Measurements from ENCODE around the gene HOXC6.
A peak's percentile ranks its signal among the peaks of the same experiment; 100 is the strongest.

HOXC6 gene

DNA sequence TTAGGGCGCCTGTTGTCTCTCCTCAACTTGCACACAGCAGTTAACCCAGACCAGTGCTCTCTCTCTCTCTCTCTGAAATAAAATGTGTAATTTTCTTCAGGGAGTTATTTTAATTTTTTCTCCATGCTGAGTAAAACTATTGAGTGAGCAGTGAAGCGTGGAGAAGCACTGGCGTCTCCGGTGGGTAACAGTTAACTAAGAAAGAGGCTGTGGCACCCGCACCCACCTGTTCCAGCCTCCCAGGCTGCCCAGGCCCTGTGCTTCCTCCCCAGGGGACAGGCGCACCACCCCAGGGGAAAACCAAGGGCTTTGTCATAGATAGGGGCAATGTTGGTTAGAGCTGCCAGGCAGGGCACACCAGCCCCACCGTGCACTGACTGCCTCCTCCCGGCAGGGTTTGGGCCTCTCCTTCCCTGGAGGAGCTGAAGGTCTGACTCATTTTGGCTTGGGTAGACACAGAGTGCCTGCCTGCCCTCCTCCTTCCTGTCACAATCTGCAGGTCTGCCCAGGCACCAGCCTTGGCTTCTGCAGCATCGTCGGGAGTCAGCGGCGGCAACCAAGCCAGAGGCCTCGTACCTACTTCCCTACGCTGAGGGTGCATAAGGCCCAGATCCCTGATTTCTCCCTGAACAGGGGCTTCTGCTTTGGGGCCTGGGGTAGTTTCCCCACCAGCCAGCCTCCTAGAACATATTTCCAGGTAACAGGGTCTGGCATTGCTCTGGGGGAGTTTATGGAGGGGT lies 8.6 kb downstream of the HOXC6 start:
- H3K27me3 ChIP-seq (ENCODE audit: insufficient read depth, poor library complexity, severe bottlenecking) = peaks cover 83% of the 10 kb centered on the region
- no peak for DNase-seq (ENCODE audit: low spot score)
- no peaks in the 10 kb centered on the region for H3K36me3 ChIP-seq (ENCODE audit: low read depth)
- no peak overlapping the region for H3K27ac ChIP-seq (ENCODE audit: poor library complexity, severe bottlenecking)
- TF ChIP-seq, protein P1, sequence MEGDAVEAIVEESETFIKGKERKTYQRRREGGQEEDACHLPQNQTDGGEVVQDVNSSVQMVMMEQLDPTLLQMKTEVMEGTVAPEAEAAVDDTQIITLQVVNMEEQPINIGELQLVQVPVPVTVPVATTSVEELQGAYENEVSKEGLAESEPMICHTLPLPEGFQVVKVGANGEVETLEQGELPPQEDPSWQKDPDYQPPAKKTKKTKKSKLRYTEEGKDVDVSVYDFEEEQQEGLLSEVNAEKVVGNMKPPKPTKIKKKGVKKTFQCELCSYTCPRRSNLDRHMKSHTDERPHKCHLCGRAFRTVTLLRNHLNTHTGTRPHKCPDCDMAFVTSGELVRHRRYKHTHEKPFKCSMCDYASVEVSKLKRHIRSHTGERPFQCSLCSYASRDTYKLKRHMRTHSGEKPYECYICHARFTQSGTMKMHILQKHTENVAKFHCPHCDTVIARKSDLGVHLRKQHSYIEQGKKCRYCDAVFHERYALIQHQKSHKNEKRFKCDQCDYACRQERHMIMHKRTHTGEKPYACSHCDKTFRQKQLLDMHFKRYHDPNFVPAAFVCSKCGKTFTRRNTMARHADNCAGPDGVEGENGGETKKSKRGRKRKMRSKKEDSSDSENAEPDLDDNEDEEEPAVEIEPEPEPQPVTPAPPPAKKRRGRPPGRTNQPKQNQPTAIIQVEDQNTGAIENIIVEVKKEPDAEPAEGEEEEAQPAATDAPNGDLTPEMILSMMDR (IDR thresholded peaks at IDR 0.05; ENCODE audit: poor library complexity, severe bottlenecking) = no peak
- H3K4me3 ChIP-seq (ENCODE audit: severe bottlenecking) = no peak overlapping the region
- H3K9me3 ChIP-seq (ENCODE audit: severe bottlenecking) = no peaks in the 10 kb centered on the region
- peak; percentile 26; the same call in 1 of the 3 replicates for ATAC-seq (ENCODE audit: low read depth)
- H3K4me1 ChIP-seq (ENCODE audit: insufficient read depth, poor library complexity, severe bottlenecking) = no peaks in the 10 kb centered on the region

DNA sequence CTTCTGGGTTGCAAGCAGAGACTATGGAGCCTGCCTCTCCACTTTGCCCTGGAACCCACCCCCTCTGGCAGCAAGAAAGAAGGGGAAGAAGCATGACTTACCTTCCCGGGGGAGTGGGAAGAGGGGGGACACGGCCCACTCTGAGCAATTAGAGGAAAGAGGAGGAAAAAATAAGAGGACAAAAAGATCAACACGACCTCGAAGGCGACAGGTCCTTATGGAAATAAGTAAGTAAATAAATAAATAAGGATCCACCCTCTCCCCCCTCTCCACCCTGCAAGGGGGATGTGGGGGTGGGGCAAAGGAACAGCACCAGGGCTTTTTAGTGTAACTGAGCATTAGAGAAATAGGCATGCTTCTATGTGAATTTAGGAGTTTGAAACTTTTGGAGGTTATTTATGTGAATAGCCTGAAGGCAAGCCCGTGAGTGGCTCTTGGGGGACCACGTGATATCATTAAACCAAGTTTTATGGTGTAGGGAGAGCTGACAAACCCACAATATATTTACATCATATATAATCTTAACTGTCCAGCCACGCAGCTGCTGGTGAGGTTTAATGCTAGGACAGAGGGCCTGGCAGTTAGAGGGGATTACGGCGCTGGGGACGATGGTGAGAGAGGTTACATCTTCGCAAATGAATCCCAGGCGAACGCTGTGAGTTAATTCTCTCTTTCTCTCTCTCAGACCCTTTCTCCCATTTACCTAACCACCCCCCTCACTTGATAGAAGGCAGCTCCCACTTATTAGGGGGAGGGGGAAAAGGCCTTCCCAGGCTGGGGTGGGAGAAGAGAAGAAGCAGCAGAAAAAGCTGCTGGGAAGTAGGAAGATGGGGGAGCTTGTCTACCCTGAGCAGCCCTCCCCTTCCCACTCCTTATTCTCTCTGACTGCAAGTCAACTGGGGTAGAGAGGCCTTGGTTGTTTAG lies 9.4 kb downstream of the HOXC6 start:
- H3K27me3 ChIP-seq (ENCODE audit: insufficient read depth, poor library complexity, severe bottlenecking) = peaks cover 79% of the 10 kb centered on the region
- DNase-seq (ENCODE audit: low spot score) (no peak), ATAC-seq (ENCODE audit: low read depth) (no peak)
- H3K4me3 ChIP-seq (ENCODE audit: severe bottlenecking) = no peak overlapping the region
- TF ChIP-seq, protein P1 (IDR thresholded peaks at IDR 0.05; ENCODE audit: poor library complexity, severe bottlenecking) = no peak
- no peaks in the 10 kb centered on the region for H3K9me3 ChIP-seq (ENCODE audit: severe bottlenecking)
- H3K27ac ChIP-seq (ENCODE audit: poor library complexity, severe bottlenecking) = no peak overlapping the region
- H3K36me3 ChIP-seq (ENCODE audit: low read depth) = no peaks in the 10 kb centered on the region
- H3K4me1 ChIP-seq (ENCODE audit: insufficient read depth, poor library complexity, severe bottlenecking) = no peaks in the 10 kb centered on the region

DNA sequence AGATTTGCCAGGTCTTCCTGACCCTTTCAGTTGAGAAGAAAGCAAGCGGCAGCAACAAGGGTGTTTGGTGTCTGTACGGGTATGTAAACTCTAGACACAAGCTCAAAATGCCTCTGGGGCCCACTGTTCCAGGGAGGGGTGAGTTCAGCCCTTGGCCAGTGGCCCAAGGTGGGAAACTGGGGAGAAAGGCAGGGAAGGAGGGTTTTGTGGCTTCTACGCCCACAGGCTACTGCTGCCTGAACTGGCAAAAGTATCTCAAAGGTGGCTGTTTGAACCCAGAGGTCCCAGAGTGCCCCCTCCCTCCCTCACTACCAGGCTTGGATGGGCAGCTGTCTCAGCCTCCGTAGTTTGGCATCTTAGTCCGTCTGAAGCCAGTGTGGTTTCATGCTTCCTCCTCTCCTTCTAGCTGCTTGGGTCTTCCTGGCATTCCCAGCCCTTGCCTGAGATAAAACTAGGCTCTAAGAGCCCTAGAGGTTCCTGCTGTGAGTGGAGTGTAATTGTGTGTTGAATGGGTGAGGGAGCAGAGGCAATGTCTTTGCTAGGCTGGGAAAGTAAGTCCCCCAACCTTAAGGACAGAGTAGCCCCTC lies 10.1 kb downstream of the HOXC6 start:
- H3K4me3 ChIP-seq (ENCODE audit: severe bottlenecking) = no peak overlapping the region
- DNase-seq (ENCODE audit: low spot score) = no peak
- H3K27ac ChIP-seq (ENCODE audit: poor library complexity, severe bottlenecking) = no peak overlapping the region
- H3K9me3 ChIP-seq (ENCODE audit: severe bottlenecking) = no peaks in the 10 kb centered on the region
- H3K4me1 ChIP-seq (ENCODE audit: insufficient read depth, poor library complexity, severe bottlenecking) = no peaks in the 10 kb centered on the region
- H3K27me3 ChIP-seq (ENCODE audit: insufficient read depth, poor library complexity, severe bottlenecking) = peaks cover 72% of the 10 kb centered on the region
- TF ChIP-seq, protein P1 (IDR thresholded peaks at IDR 0.05; ENCODE audit: poor library complexity, severe bottlenecking) = no peak
- H3K36me3 ChIP-seq (ENCODE audit: low read depth) = no peaks in the 10 kb centered on the region
- ATAC-seq (ENCODE audit: low read depth) = no peak

DNA sequence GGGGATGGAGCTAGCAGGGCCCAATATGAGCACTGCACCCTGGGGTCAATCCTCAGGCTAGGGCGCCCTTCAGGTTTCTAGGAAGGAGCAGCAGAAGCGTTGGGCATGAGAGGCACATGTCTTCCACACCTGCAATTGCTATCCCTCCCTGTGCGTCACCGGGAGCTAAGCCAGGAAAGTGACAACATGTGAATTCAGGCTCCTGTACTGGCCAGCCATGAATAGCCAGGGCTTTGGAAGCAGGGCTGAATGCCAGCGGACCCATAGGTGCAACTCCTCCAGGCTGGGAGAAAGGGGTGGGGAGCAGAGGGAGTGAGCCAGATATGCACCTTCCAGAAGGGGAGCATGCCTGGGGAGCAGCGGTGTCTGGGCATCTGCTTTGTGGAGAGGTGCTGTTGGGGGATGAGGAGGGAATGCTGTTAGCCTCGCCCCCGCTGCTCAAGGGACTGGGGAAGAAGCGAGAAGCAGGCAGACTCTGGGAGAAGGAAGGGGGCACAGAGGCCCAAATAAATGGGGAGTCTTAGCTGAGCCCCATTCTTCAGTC lies 10.7 kb downstream of the HOXC6 start:
- H3K4me1 ChIP-seq (ENCODE audit: insufficient read depth, poor library complexity, severe bottlenecking) = no peaks in the 10 kb centered on the region
- peaks cover 70% of the 10 kb centered on the region for H3K27me3 ChIP-seq (ENCODE audit: insufficient read depth, poor library complexity, severe bottlenecking)
- no peaks in the 10 kb centered on the region for H3K9me3 ChIP-seq (ENCODE audit: severe bottlenecking)
- H3K27ac ChIP-seq (ENCODE audit: poor library complexity, severe bottlenecking) = no peak overlapping the region
- no peaks in the 10 kb centered on the region for H3K36me3 ChIP-seq (ENCODE audit: low read depth)
- ATAC-seq (ENCODE audit: low read depth) = peak; percentile 52; the same call in 1 of the 3 replicates
- DNase-seq (ENCODE audit: low spot score) = no peak
- H3K4me3 ChIP-seq (ENCODE audit: severe bottlenecking) = no peak overlapping the region
- TF ChIP-seq, protein P1 (IDR thresholded peaks at IDR 0.05; ENCODE audit: poor library complexity, severe bottlenecking) = no peak
